MM.1S (cell line): ENCODE results near the gene TAB2.
A peak's percentile ranks its signal among the peaks of the same experiment; 100 is the strongest.

Source experiments
- DNase-seq: peaks from one replicate; pipeline ENCODE4 v3.0.0-alpha.2; 2015
- H2AFZ ChIP-seq: fragments of 300-600 bp; sonication (generic); 2 replicates; pipeline ENCODE4 v1.6.0; 2016; ENCODE audit warnings: antibody characterized with exemption, low read length
- H3F3A ChIP-seq: fragments of 300-600 bp; sonication (generic); 2 replicates; pipeline ENCODE4 v1.6.1; 2016; ENCODE audit warnings: mild to moderate bottlenecking, antibody characterized with exemption, low read length, moderate library complexity, mixed read lengths; ENCODE audit not compliant: insufficient read depth
- H3K27ac ChIP-seq: fragments of 300-600 bp; sonication (generic); 2 replicates; pipeline ENCODE4 v1.5.1; 2016; ENCODE audit warnings: mild to moderate bottlenecking, low read length
- H3K27me3 ChIP-seq: fragments of 300-600 bp; sonication (generic); replicated peaks from 2 replicates; pipeline ENCODE4 v1.6.0; 2016; ENCODE audit warnings: low read length; ENCODE audit not compliant: insufficient read depth
- H3K36me3 ChIP-seq: fragments of 300-600 bp; sonication (generic); replicated peaks from 2 replicates; pipeline ENCODE4 v1.6.1; 2016; ENCODE audit warnings: mild to moderate bottlenecking, low read length, mixed read lengths; ENCODE audit not compliant: insufficient read depth
- H3K4me1 ChIP-seq: fragments of 300-600 bp; sonication (generic); 2 replicates; pipeline ENCODE4 v1.6.1; 2016; ENCODE audit warnings: low read length, mixed read lengths
- H3K4me2 ChIP-seq: fragments of 300-600 bp; sonication (generic); 2 replicates; pipeline ENCODE4 v1.6.0; 2016; ENCODE audit warnings: low read depth, low read length
- H3K4me3 ChIP-seq: fragments of 300-600 bp; sonication (generic); 2 replicates; pipeline ENCODE4 v1.5.1; 2016; ENCODE audit warnings: low read length, mixed read lengths
- H3K79me2 ChIP-seq: fragments of 300-600 bp; sonication (generic); 2 replicates; pipeline ENCODE4 v1.6.1; 2016; ENCODE audit warnings: mixed run types, low read length, mixed read lengths
- H3K9ac ChIP-seq: fragments of 300-600 bp; sonication (generic); 2 replicates; pipeline ENCODE4 v1.6.1; 2016; ENCODE audit warnings: low read length, mixed read lengths
- H3K9me2 ChIP-seq: fragments of 300-600 bp; sonication (generic); replicated peaks from 2 replicates; pipeline ENCODE4 v1.6.1; 2016; ENCODE audit warnings: mild to moderate bottlenecking, low read length, mixed read lengths; ENCODE audit not compliant: insufficient read depth
- H3K9me3 ChIP-seq: fragments of 300-600 bp; sonication (generic); replicated peaks from 2 replicates; pipeline ENCODE4 v1.6.1; 2016; ENCODE audit warnings: mild to moderate bottlenecking, low read length, mixed read lengths; ENCODE audit not compliant: insufficient read depth
- H4K20me1 ChIP-seq: fragments of 300-600 bp; sonication (generic); 2 replicates; pipeline ENCODE4 v1.6.1; 2016; ENCODE audit warnings: mild to moderate bottlenecking, low read length, moderate library complexity, mixed read lengths; ENCODE audit not compliant: insufficient read depth
- CTCF ChIP-seq: fragments of 300-600 bp; sonication (generic); IDR thresholded peaks from 2 replicates; pipeline ENCODE4 v1.5.1; 2016; ENCODE audit warnings: antibody characterized with exemption, low read length, mixed read lengths
- EZH2 ChIP-seq: fragments of 300-600 bp; sonication (generic); optimal IDR thresholded peaks from 2 replicates; pipeline ENCODE3; 2017; ENCODE audit warnings: low read depth, mild to moderate bottlenecking, antibody characterized with exemption, low read length, mixed read lengths
- EZH2phosphoT487 ChIP-seq: fragments of 300-600 bp; sonication (generic); IDR thresholded peaks from 2 replicates; pipeline ENCODE4 v1.6.1; 2018; ENCODE audit warnings: antibody characterized with exemption, low read length

Gene TAB2

GRCh38 chr6:149422581-149422980, 105.1 kb downstream of the TAB2 start:
- no peaks in the 10 kb centered on the region for H3K36me3 ChIP-seq
- no peak overlapping the region for H2AFZ ChIP-seq
- no peaks in the 10 kb centered on the region for H3K79me2 ChIP-seq
- no peak overlapping the region for H3K9ac ChIP-seq
- peaks cover 11% of the 10 kb centered on the region for H3K4me1 ChIP-seq
- H3K4me3 ChIP-seq: no peak overlapping the region
- H3F3A ChIP-seq: no peaks in the 10 kb centered on the region
- H3K27me3 ChIP-seq: no peaks in the 10 kb centered on the region
- DNase-seq: no peak
- H4K20me1 ChIP-seq: no peaks in the 10 kb centered on the region
- no peak overlapping the region for H3K4me2 ChIP-seq
- no peak overlapping the region for H3K27ac ChIP-seq
- no peaks in the 10 kb centered on the region for H3K9me3 ChIP-seq
- H3K9me2 ChIP-seq: no peaks in the 10 kb centered on the region
- TF ChIP-seq EZH2phosphoT487 (no peak), CTCF (no peak), EZH2 (no peak)

GRCh38 chr6:149423964-149424440, 106.5 kb downstream of the TAB2 start:
- Histone ChIP-seq H4K20me1 (no peaks in the 10 kb centered on the region), H3F3A (no peaks in the 10 kb centered on the region), H3K4me1 (peaks cover 11% of the 10 kb centered on the region), H3K9ac (peak overlapping the region; percentile 16; the same call in 1 of the 2 replicates), H2AFZ (peak overlapping the region; percentile 72), H3K27ac (peak overlapping the region; percentile 74), H3K79me2 (no peaks in the 10 kb centered on the region), H3K4me3 (no peak overlapping the region; the same call in 1 of the 2 replicates), H3K9me3 (no peaks in the 10 kb centered on the region), H3K36me3 (no peaks in the 10 kb centered on the region), H3K9me2 (no peaks in the 10 kb centered on the region), H3K4me2 (peak overlapping the region; percentile 54), H3K27me3 (no peaks in the 10 kb centered on the region)
- TF ChIP-seq EZH2 (no peak), EZH2phosphoT487 (no peak), CTCF (no peak)
- DNase-seq: no peak

- Histone ChIP-seq H3K9me2 (no peaks in the 10 kb centered on the region), H2AFZ (no peak overlapping the region), H3K27me3 (no peaks in the 10 kb centered on the region), H3K9ac (no peak overlapping the region), H4K20me1 (no peaks in the 10 kb centered on the region), H3K36me3 (no peaks in the 10 kb centered on the region), H3K9me3 (no peaks in the 10 kb centered on the region), H3K79me2 (no peaks in the 10 kb centered on the region), H3F3A (no peaks in the 10 kb centered on the region), H3K4me1 (peaks cover 11% of the 10 kb centered on the region), H3K4me3 (no peak overlapping the region), H3K4me2 (no peak overlapping the region), H3K27ac (no peak overlapping the region)
- DNase-seq: no peak
- TF ChIP-seq EZH2phosphoT487: no peak
- TF ChIP-seq CTCF: no peak
- TF ChIP-seq EZH2: no peak
Observed at GRCh38 chr6:149425224-149425623, 107.7 kb downstream of the TAB2 start.

GRCh38 chr6:149425754-149426153, 108.2 kb downstream of the TAB2 start:
- Histone ChIP-seq H3K27ac (no peak overlapping the region), H3F3A (no peaks in the 10 kb centered on the region), H3K36me3 (no peaks in the 10 kb centered on the region), H3K79me2 (no peaks in the 10 kb centered on the region), H3K27me3 (no peaks in the 10 kb centered on the region), H3K4me3 (no peak overlapping the region), H2AFZ (no peak overlapping the region), H3K4me1 (peaks cover 11% of the 10 kb centered on the region), H3K9me3 (no peaks in the 10 kb centered on the region), H4K20me1 (no peaks in the 10 kb centered on the region), H3K4me2 (no peak overlapping the region), H3K9ac (no peak overlapping the region), H3K9me2 (no peaks in the 10 kb centered on the region)
- no peak for TF ChIP-seq EZH2phosphoT487
- no peak for TF ChIP-seq CTCF
- no peak for TF ChIP-seq EZH2
- DNase-seq: no peak
